ENCODE measurements around the gene ANKDD1B.
"Not testable (repeated sequence)": the region's sequence is repeated elsewhere in the genome, so short reads cannot be mapped to it uniquely, and the experiment has no call there.

Gene ANKDD1B

DNA sequence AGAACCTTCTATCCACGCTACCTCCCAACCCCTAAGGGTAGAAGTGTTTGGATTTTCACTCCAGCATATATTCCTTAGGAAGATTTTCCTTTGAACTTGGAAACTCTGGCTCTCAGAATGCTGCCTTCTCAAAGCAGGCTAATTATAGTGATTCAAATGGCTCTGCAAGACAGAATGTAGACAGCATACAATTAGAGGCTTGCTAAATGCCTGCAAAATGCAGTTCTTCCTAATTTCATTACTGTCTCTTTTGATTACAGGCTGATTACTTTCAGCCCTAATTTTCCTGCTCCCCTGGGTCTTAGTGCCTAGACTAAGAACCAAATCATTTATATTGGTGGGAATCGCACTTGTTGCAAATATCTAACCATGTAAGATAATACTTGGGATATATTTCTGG is 50.8 kb downstream of the ANKDD1B start:
- DNase-seq = no peak

DNA sequence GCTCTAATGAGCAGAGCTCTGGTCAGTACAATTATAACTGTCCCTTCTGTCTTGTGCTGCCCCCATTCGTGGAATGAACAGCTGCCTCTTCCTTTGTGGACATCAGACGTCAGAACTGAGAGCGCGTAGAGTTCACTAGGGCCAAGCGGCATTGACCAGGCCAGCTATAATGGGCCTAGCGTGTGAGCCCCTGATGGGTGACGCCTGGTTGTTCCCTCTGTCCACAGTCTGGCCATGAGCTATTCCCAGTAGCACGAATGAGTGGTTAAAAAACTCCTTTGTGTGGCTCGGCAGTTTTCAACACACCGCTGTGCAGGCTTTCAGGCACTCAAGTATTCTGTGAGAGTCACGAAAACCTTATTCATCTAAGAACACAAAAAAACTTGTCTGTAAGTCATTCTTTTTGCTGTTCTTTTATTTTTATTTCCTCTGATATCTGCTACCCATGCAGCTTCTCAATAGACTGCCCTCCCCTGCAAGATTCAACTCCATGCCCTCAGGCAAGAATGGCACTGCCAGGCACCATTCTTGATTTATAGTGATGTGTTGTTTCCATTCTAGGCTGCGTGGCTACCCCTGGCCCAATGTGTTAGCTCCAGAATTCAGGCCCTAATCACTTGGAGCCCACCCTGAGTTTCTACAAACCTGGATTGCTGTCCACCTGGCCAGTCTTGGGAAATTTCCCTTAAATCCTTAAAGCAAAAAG is 52.5 kb downstream of the ANKDD1B start:
- DNase-seq = no peak

DNA sequence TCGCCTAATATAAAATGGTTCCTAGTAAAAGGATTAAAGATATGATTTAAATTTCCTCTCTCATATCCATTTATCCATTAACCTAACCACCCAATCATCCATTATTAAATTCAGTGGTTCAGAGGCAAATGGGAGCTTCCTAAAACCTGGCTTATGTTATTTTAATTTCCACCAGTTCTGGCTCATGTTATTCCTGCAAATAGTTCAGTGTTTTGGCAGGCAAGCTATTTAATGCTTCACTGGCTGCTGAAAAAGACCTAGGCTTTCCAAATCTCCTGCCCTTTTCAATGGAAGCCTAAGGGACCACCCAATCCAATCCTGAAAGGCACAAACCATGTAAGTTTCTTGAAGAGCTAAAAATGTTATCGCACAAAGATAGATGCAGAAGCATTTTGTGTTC is 53.7 kb downstream of the ANKDD1B start:
- no peak for DNase-seq

DNA sequence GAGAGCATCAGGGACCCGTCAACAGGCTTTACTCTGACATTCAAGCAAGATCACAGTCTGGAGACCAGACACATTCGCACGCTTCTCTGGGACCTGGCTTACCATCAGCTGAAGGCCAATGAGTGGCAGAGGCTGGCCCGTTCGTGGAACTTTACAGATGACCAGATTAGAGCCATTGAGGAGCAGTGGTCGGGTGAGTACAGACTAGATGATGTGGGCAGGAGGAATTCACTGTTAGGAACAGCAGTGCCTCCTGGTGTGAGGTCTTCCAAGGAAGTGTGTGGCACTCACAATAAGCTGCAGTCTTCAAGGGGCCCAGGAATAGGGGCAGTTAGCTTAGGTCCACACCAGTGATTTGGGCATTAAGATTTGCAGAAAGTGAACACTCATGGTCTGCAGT is 55.5 kb downstream of the ANKDD1B start:
- DNase-seq = no peak

DNA sequence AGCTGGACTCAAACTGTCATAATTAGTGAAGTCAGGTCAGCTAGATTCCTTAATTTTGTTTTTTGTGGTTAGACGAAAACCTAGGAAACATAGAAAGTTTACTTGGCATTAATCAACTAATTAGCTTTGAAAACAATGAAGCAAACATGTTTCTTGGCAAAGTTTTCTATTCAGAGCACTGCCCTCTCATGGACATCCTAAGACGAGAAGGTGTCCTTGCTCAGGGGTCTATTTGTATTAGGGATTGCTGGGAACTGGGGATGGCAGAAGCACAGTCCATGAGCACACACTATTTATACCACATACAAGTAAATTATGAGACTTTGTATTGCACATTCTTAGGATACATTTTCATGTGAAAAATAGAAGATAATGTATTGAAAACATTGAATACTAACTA is 56.3 kb downstream of the ANKDD1B start:
- DNase-seq = no peak

DNA sequence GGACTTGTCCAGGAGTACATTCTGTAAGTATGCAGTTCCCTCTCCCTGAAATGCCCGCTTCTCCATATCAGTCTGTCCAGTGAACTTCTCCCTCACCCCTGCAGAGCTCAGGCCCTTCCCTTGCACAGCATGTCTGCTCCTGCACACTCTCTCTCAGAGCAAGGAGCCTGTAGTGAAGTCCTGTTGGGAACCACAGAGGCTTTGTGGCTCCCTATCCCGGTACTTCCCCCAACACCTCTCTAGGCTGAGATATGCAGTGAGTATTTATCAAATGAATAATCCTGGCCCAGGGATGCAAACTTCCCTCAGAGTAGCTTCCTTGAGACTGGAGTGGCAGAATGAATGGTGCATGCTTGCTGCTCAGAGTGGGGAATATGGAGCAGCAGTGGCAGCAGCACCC is 57.2 kb downstream of the ANKDD1B start:
- DNase-seq = no peak

DNA sequence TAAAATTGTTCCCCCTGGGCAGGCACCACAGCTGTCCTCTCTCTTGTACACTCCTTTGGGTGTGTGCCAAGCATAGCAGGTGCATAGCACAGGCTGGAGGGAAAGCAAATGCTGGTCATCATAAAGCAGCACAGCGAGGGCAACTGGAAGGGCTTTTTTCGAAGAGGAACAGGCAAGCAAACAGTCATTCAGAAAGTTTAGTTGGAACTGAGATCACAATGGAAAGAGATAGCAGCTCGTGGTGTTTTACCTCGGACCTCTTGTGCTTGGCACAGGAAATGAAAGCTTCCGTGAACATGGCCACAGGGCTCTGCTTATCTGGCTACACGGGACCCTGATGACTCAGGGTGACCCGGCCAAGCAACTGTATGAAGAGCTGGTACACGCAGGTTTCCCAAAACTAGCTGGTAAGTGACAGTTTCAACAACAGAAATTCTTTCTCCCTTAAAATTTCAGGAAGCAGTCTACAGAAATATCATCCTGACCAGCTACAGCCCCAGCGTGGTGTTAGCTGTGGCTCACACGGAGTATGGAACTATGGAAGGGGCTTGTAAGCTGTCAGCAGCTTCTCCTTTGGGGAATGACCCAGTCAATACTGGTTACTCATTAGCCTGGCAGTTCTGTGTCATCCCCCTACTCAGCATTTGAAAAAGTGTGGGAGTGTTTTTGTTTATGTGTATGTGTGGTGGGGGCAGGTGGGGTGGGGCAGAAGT is 57.9 kb downstream of the ANKDD1B start:
- peak; percentile 24 to 27 for DNase-seq

DNA sequence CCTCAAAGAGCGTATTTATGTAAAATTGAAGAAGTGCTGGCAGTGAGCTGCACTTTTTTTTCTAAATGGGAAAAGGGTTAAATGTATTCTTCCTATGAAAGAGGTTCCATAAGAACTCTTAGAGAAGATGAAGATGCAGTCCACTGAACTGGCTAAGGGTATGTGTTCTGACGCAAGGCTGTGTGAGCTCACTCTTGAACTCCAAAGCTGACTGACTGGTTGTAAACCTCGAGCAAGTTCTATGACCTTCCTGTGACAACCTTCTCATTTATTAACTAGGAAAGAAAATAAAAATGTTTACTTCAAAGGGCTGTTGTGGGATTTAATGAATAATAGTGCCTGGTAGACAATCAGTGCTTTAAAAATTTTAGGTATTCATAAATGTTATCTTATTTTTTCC is 59.3 kb downstream of the ANKDD1B start:
- DNase-seq = no peak

DNA sequence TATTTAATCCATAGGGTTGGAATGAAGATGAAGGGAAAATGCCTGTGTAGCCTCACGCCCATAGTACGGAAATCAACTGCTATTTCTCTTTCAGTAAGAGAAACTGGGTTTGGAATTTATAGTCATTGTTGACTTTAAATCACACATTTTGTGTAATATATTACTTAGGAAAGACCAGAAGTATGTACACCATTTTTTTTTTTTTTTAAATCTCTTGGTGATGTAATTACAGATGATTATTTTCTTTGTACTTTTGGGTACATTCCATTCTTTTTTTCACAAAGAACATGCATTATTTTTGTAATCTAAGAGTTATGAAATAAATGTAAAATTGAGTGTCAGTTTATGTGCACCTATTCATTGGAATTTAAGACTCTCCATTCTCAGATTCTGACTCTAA is 60.3 kb downstream of the ANKDD1B start:
- no peak for DNase-seq

DNA sequence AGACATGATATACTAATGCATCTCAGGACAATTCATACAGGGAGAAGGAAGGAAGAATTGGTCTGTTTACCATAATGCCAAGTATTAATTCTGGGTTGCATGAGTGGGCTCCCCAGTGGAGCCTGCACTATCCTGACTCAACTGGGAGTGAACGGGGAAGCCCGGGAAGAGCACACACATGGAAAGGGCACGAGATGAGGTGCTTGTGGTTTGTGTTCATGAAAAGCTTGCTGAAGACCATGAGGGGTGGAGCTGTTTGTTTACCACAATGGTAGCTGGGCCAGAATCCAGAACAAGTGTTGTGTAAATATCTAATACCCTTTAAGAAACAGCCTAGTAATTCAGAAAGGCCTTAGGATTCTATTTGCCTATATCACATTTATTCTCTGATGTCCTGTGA is 61.4 kb downstream of the ANKDD1B start:
- DNase-seq = no peak

DNA sequence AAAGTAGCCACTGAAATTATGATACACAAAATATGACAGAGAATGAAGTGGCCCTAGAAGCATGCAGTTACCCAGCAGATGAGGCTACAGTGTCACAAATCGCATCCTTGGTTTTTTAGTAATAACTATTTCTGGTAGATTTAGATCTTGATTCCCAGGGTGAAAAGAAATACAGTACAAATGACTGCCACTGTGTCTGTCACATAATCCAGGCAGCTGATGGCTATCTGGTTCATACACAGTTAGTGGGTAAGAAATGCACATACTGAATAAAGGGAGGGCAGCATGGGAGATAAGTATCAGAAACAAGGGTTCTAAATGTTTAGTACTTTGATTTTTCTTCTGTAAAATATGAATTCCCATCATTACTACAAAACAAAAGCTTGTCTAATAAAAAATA is 64.5 kb downstream of the ANKDD1B start:
- no peak for DNase-seq

DNA sequence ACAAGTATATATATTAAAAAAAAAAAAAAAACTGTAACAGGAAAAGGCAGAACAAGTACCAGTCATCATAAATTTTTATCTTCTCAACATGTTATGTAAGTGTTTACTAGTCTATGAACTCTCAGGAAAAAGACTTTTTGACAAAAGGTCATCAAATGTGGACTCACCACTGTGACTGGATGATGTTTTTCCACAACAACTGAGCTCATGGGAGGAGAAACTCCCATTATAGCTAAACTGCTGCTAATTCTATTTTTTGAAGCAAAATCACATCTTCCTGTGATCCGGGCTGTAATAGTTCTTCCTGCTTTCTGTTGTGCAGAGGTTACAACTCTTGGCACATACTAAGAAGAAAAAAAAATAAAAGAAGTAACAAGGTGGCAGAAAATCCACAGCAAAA is 66.4 kb downstream of the ANKDD1B start:
- DNase-seq = no peak

DNA sequence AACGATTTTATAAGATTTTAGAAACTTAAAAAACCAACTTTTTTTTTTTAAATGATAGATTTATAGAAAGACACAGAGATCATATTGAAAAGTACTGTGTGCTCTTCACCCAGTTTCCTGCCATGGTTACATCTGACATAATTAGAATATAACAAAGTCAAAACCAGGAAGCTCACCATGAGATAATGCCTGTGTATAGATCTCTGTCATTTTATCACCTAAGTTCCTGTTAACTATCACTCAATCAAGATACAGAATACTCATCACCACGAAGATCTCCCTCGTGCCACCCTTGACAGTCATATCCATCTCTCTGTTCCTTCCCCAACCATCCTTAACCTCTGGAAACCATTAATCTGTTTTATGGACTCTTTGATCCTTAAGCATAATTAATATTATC is 66.9 kb downstream of the ANKDD1B start:
- no peak for DNase-seq

DNA sequence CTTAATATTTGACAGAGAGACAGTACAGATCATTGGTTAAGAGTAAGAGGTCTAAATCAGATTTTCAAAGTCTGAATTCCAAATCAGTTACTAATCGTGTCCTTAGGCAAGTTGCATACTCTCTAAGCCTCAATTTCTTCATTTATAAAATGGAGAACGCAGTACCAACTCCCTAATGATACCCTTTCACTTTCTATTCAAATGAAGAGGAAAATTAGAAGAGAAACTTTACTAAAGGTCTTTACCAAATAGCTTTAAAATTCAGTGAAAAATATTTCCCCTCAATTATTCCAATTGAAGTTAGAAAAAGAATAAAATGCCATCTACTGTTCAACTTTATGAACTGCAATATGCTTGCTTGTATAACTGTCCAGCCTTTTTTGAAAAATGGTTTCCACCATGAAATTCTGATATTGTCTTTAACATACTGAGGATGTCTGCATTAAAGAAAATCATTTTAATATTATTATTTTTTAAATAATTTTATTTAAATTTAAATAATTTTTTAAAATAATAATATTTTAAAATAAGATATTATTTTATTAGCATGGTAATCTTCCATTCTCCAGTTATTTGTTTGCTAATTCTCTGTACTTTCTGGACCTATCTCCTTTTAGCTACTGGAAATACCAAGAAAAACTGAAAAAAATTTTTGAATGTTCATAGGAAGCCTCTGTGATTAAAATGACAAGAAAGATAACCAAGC is 70.0 kb downstream of the ANKDD1B start:
- no peak for DNase-seq

DNA sequence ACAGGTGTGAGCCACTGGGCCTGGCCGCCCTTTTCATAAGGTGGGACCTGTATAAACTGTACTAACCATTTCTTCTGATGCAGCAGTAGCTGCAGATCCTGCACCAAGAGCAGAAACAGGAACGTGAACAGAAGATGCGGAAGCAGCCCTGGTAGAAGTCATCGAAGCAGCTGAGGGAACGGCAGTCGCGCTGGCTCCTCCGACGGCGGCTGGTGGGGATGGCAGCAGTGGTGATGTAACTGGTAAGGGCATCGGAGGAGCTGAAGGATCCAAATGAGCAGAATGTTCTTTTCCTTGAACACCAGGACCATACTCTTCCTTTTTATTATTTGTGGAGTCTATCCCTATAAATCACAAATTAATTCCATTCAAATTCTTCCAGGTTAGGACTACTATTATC is 73.9 kb downstream of the ANKDD1B start:
- no peak for DNase-seq

DNA sequence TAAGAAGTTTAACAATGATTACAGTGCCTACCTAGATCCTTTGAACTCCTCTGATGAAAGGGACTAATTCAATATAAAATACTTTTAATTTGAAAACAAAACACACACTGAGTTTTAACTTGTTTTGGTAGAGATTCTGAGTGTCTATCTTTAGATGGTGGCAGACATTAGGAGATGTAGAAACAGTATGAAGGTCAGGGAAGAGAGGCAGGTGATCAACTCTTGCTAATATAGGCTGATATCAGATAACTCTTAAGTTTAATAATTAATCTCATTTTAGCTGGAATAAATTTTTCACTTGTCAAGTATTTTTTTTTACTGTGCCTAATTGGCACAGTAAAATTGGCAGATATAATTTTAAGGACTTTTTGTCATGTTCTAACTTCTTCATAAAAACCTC is 75.2 kb downstream of the ANKDD1B start:
- DNase-seq = no peak

DNA sequence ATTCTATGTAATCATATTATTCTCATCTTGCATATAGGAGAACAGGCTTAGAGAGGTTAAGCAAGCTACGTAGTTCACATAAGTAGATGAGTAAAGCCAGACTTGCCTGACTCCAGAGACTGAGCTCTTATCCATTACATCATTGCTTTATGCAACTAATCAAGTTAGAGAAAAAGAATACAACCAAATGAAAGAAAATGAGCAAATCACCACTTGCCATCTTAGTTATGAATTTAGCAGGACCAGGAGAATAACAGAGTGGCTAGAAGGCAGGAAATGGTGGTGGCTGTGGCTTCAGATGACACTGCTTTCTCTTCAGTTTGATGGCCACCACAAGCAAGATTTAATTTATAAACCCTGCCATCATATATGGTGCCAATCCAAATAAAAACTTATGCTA is 79.4 kb downstream of the ANKDD1B start:
- no peak for DNase-seq

DNA sequence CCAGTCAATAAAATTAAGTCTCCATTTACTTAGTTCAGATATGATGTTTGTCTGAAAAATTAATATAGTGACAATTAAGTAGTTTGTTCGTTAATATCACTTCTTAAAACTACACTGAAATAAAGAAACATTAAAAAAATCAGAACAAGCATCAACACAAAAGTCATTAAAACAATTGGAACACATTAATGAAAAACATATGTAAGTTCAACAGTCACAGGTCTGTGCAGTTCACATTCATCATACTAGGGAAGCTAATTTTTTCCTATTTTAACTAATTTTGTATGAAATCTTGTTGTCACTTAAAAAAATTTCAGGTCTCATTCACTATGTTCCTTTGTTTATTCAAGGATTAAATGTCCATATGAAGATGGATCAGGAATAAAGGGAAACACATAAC is 83.5 kb downstream of the ANKDD1B start:
- no peak for DNase-seq

DNA sequence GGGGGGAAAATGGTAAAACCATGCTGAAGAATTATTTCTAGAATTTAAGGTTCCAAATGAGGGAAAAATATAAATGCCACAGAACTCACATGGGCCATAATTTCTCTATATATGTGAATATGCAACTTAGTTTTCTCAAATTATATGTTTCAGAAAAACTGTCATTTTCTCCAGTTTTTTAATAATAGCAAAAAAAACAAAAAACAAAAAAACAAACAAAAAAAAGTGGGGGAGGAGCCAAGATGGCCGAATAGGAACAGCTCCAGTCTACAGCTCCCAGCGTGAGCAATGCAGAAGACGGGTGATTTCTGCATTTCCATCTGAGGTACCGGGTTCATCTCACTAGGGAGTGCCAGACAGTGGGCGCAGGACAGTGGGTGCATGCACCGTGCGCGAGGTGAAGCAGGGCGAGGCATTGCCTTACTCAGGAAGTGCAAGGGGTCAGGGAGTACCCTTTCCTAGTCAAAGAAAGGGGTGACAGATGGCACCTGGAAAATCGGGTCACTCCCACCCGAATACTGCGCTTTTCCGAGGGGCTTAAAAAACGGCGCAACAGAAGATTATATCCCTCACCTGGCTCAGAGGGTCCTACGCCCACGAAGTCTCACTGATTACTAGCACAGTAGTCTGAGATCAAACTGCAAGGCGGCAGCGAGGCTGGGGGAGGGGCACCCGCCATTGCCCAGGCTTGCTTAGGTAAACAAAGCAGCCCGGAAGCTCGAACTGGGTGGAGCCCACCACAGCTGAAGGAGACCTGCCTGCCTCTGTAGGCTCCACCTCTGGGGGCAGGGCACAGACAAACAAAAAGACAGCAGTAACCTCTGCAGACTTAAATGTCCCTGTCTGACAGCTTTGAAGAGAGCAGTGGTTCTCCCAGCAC is 84.5 kb downstream of the ANKDD1B start:
- not testable (repeated sequence) for DNase-seq

DNA sequence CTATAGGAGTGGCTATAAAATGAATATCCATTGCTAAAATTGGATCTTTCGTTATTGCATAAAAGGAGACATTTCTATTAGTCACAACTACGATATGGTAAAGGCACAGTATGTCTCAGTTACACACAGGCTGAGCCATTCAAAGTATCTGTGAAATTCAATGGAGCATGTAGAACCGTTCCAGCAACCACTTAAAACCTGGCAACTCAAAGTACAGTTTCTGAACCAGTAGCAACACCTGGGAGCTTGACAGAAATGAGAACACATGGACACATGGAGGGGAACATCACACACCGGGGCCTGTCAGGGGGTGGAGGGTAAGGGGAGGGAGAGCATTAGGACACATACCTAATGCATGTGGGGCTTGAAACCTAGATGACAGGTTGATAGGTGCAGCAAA is 90.6 kb downstream of the ANKDD1B start:
- no peak for DNase-seq

DNA sequence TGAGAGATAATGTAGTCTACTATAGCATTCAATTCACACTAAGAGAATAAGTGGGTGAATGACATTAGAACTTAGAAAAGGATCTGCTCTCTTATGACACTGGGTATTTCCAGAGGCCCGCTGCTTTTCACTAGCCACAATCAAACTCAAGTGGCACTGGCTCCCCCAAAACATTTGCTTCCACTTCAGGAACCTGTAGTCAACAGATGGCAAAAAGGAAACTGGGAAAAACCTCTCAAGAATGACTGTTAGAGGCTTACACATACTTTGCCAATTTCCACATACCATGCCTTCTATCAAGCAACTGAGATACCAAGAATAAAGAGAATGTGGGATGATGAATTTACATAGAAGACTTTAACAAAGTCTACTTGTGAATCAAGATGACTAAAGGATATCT is 94.8 kb downstream of the ANKDD1B start:
- DNase-seq = no peak

DNA sequence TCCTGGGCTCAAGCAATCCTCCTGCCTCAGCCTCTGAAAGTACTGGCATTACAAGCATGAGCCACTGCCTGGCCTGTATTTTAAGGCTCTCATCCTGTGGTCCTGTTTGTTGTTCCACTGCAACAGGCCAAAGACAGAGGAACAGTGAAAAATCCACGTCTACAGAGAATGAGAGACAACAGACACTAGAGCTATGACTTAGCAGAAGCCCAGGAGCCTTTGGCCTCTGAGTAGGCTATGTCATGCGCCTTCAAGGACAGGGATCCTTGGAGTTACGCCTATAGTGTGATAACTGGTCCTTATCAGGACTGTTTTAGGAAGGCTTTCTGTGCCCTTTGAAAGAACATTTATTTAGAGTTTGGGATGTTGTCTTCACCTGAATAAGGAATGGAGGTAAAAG is 95.5 kb downstream of the ANKDD1B start:
- no peak for DNase-seq

DNA sequence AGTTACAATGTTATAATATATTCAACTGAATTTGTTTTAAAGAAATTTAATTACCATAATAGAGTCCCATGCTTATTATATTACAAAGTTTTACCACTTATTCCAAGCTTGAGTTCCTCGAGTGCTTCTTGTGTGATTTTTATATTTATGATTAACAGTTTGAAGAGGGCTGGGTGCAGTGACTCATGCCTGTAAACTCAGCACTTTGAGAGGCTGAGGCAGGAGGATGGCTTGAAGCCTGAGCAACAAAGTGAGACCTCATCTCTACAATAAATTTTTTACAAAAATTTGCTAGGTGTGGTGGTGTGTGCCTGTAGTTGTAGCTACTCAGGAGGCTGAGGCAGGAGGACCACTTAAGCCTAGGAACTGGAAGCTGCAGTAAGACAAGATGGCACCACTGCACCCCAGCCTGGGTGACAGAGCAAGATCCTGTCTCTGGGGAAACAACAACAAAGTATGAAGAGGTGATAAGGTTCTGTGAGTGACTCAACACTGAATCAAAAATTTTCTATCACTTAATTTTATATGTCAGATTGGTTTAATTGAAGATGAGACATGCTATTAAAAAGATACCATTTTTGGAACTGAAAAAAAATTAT is 96.8 kb downstream of the ANKDD1B start:
- no peak for DNase-seq
